GM13976 (cell line): ENCODE measurements around the gene RRP9.

Experiments
- DNase-seq: peaks from one replicate; pipeline ENCODE4 v3.0.0; 2012; ENCODE audit warnings: low spot score
- in situ Hi-C: fragments of 300-500 bp; cut with MboI; formaldehyde crosslinking; loops from one replicate; pipeline ENCODE4 v1.12.0; 2022; ENCODE audit warnings: low sequenced_read_pairs, mixed read lengths, inconsistent platforms; ENCODE audit not compliant: unreplicated experiment
- TF ChIP-seq, protein P1 (sequence below): IDR thresholded peaks from 2 replicates; pipeline ENCODE4 v1.5.1; 2012; ENCODE audit warnings: borderline replicate concordance, mild to moderate bottlenecking; ENCODE audit not compliant: insufficient read depth; ENCODE audit errors: extremely low read depth, missing control alignments, control extremely low read depth

RRP9 gene

GRCh38 chr3:51977446-51978142, 35.9 kb upstream of the RRP9 start:
- TF ChIP-seq, protein P1, sequence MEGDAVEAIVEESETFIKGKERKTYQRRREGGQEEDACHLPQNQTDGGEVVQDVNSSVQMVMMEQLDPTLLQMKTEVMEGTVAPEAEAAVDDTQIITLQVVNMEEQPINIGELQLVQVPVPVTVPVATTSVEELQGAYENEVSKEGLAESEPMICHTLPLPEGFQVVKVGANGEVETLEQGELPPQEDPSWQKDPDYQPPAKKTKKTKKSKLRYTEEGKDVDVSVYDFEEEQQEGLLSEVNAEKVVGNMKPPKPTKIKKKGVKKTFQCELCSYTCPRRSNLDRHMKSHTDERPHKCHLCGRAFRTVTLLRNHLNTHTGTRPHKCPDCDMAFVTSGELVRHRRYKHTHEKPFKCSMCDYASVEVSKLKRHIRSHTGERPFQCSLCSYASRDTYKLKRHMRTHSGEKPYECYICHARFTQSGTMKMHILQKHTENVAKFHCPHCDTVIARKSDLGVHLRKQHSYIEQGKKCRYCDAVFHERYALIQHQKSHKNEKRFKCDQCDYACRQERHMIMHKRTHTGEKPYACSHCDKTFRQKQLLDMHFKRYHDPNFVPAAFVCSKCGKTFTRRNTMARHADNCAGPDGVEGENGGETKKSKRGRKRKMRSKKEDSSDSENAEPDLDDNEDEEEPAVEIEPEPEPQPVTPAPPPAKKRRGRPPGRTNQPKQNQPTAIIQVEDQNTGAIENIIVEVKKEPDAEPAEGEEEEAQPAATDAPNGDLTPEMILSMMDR, result no peak
- in situ Hi-C loops, result no loop called here
- DNase-seq, result no peak

DNA sequence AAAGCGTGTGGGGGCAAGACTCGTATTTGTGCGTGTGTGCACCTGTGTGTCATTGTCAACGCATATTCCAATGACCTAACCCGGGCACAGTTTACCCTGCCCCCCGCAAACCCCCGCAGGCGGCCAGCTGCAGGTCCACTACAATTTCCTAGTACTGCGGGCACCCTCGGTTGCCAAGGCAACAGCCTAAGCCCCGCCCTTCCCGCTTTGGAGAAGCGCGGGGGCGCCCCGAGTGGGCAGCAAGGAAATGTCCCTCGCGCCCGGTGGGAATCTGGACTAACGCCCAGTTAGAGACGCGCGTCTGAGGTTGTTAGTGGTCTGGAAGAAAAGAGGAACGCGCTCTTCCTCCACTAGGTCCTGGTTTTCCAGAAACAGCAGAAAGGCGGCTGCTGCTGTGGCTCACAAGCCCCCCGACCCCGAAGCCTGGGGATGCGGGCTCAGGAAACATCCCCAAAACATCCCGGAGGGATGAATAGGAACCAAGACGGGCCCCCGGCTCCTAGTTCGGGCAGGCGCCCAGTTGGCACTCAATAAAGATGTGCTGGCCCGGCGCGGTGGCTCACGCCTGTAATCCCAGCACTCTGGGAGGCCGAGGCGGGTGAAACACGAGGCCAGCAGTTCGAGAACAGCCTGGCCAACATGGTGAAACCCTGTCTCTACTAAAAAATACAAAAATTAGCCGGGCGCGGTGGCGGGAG, 34.3 kb upstream of the RRP9 start:
- TF ChIP-seq, protein P1, result no peak
- DNase-seq, result peak; percentile 62
- in situ Hi-C loops, result no loop called here

DNA sequence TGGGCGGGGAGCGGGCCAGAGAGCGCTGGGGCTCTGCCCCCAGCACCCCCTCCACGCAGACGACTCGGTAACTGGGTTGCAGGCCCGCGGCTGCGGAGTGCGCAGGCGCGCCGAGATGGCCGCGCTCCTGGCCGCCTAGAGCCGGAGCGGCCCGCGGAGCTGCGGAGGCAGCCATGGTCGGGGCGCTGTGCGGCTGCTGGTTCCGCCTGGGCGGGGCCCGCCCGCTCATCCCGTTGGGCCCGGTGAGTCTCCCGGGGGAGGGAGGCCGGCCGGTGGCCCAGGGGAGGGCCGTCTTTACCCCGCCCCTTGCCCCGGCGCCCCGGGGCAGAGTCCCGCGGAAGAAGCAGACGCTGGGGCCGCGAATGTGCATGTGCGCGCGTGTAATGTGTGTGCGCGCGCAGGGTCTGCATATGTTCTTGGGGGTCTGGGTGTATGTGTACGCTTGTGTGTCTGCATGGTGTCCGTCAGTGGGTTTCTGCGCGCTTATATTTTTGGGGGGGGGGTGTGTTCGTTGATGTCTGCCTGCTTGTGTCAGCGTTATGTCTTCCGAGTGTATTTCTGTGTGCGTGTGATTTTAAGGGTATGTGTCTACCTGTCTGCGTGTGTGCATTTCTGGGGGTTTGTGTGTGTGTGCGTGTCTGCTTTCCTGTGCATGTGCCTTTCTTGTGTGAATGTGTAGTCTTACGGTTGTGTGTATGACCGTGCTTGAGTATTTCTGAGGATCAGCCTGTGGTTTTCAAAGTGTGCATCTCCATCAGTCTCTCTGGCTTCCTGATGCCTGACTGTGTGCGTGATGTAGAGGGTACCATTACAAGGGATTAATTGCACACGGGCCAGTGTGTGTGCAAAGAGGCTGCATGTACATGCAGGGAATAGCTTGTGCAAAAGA, 33.5 kb upstream of the RRP9 start, which contains the start of gene ABHD14A:
ABHD14A (plus strand) TSS at position 102 of the 889 bp plus-strand sequence; CDS start at position 174, 72 bp downstream.
- TF ChIP-seq, protein P1, result no peak
- peak; percentile 92 for DNase-seq
- in situ Hi-C loops, result no loop called here

- no peak for DNase-seq
- TF ChIP-seq, protein P1, result no peak
- in situ Hi-C loops, result no loop called here
These were observed 32.7 kb upstream of the RRP9 start for GRCh38 chr3:51974277-51974962.

DNA sequence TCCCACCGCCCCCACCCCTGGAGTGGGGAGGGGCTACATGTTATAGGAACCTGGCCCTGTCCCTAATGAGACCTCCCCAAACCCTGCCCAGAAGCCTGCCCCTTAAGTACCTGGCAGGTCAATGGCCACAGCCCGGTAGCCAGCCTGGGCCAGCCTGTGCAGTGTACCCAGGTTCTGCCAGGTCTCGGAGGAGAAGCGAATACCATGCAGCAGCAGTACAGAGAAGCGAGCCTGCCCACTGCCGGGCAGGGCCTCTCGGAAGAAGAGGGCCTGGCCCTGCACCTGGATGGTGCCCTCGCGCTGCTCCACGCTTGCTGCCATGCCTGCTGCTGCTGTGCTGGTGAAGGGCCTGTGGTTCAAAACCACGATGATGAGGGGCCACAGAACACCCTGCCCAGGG, 29.6 kb upstream of the RRP9 start:
- DNase-seq, result no peak
- in situ Hi-C loops, result no loop called here
- TF ChIP-seq, protein P1, result no peak
